ENCODE measurements around the gene RNF13. TPM values are rescaled to one million over a fixed set of nuclear protein-coding genes. Genes with fewer than 3 reads are reported as not detected.

The RNF13 gene
- total and polyA plus RNA-seq, 3 donors from 2014 or later: 41.7 to 85.0 (median 81.8) TPM

GRCh38 chr3:149906036-149906435, 93.0 kb downstream of the RNF13 start:
- no peak overlapping the region for H3K27ac ChIP-seq
- H3K4me1 ChIP-seq: peaks cover 9% of the 10 kb centered on the region
- DNase-seq: no peak
- no peaks in the 10 kb centered on the region for H3K9me3 ChIP-seq
- H3K27me3 ChIP-seq: no peaks in the 10 kb centered on the region
- TF ChIP-seq CTCF (IDR thresholded peaks at IDR 0.05) (no peak), POLR2A (IDR thresholded peaks at IDR 0.05) (no peak)
- intact Hi-C loops (cut with DNase I; ENCODE audit: low total_unique reads): no loop called here
- H3K4me3 ChIP-seq: no peak overlapping the region
- H3K36me3 ChIP-seq (ENCODE audit: low read depth, missing control alignments): no peaks in the 10 kb centered on the region

DNA sequence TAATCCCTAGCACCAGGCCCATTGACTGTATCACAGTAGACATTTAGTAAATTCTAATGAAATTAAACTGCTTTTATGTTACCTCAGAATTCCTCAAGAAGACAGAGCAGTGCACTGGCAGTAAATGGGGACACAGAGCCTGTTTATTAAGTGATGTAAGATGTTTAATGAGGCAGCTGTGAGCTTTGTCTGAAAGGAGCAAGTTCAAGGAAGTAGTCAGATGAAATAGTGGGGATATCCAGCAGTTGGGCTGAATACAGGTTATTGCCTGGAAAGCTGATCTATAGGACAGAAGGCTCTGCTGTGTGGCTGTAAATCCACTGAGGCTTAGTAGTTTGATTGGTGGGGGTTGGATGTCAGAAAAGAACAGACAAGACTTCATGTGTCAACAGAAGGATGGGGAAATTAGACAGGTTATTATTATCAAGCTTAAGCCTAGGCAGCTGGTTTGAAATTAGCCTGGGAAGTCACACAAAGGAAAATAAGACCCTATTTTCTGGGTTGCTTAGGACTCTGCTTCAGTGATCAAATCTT, 95.5 kb downstream of the RNF13 start:
- H3K36me3 ChIP-seq (ENCODE audit: low read depth, missing control alignments): no peaks in the 10 kb centered on the region
- no peak for TF ChIP-seq POLR2A (IDR thresholded peaks at IDR 0.05)
- TF ChIP-seq CTCF (IDR thresholded peaks at IDR 0.05): no peak
- no peaks in the 10 kb centered on the region for H3K9me3 ChIP-seq
- H3K4me1 ChIP-seq: peaks cover 6% of the 10 kb centered on the region
- H3K27me3 ChIP-seq: no peaks in the 10 kb centered on the region
- intact Hi-C loops (cut with DNase I; ENCODE audit: low total_unique reads): no loop called here
- H3K4me3 ChIP-seq: no peak overlapping the region
- no peak overlapping the region for H3K27ac ChIP-seq
- DNase-seq: no peak

DNA sequence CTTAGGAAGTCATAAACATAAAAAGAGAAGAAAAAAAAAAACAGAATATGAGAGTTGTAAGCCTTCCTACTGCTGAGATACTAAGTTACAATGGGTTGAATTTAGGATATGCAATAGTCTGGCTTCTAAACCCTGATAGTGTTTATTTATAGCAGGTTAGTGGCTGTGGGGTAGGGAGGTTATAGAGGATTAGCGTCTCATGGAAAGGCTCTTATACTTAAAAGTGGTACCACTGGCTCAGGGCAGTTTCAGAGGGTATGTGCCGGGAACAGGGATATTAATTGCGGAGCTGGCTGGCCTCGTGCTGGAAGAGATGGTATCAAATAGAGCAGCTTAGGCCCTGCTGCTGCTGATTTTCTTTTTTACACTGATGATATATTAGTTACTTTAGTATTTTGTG, 96.9 kb downstream of the RNF13 start:
- 86 to 93% methylated on average over 4 of the region's 4 CpGs for WGBS, 2 donors
- H3K9me3 ChIP-seq: no peaks in the 10 kb centered on the region
- no peaks in the 10 kb centered on the region for H3K27me3 ChIP-seq
- H3K4me1 ChIP-seq: peaks cover 6% of the 10 kb centered on the region
- H3K27ac ChIP-seq: no peak overlapping the region
- H3K4me3 ChIP-seq: no peak overlapping the region
- no peaks in the 10 kb centered on the region for H3K36me3 ChIP-seq (ENCODE audit: low read depth, missing control alignments)
- DNase-seq: no peak
- TF ChIP-seq CTCF (IDR thresholded peaks at IDR 0.05) (no peak), POLR2A (IDR thresholded peaks at IDR 0.05) (no peak)
- intact Hi-C loops (cut with DNase I; ENCODE audit: low total_unique reads): no loop called here

DNA sequence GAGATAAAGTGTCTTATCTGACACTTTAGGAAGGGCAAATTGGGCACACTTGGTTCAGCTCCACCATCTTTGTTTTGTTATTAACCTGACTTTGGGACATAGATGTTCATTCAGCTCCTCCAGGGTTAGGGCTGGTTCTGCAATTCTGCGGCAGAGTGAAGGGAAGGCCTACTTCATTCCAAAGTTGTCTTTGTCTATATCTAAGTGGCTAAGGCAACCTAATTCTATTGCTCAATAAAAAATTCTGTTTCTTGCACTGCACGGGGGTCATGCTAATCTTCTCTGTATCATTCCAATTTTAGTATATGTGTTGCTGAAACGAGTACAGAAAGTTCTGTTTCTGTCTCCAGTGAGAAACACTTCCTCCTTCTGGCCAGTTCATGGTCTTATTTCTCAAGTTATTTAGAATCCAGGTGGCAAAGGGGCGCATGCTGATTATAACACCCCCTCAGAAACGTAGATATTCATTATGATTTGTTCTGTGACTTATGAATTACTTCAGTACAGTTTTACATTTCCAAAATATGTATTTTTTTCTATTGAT, 104.2 kb downstream of the RNF13 start:
- H3K4me3 ChIP-seq: no peak overlapping the region
- H3K27me3 ChIP-seq: no peaks in the 10 kb centered on the region
- 66 to 80% methylated on average over 5 of the region's 5 CpGs for WGBS, 2 donors
- TF ChIP-seq POLR2A (IDR thresholded peaks at IDR 0.05) (no peak), CTCF (IDR thresholded peaks at IDR 0.05) (no peak)
- no peak for DNase-seq
- H3K9me3 ChIP-seq: no peaks in the 10 kb centered on the region
- no peak overlapping the region for H3K27ac ChIP-seq
- H3K36me3 ChIP-seq (ENCODE audit: low read depth, missing control alignments): no peaks in the 10 kb centered on the region
- no peaks in the 10 kb centered on the region for H3K4me1 ChIP-seq
- intact Hi-C loops (cut with DNase I; ENCODE audit: low total_unique reads): no loop called here

- Histone ChIP-seq H3K4me3 (no peak overlapping the region), H3K27me3 (no peaks in the 10 kb centered on the region), H3K9me3 (no peaks in the 10 kb centered on the region), H3K27ac (no peak overlapping the region), H3K4me1 (no peaks in the 10 kb centered on the region), H3K36me3 (ENCODE audit: low read depth, missing control alignments) (no peaks in the 10 kb centered on the region)
- no peak for DNase-seq
- 97 to 100% methylated on average over 3 of the region's 3 CpGs for WGBS, 2 donors
- intact Hi-C loops (cut with DNase I; ENCODE audit: low total_unique reads): no loop called here
- TF ChIP-seq POLR2A (IDR thresholded peaks at IDR 0.05): no peak
- no peak for TF ChIP-seq CTCF (IDR thresholded peaks at IDR 0.05)
Measured at GRCh38 chr3:149919509-149919908, 106.5 kb downstream of the RNF13 start.
